H9 (cell line): ENCODE results near the gene TMED6. TPM values are rescaled to one million over a fixed set of nuclear protein-coding genes. Genes with fewer than 3 reads are reported as not detected.

Source experiments
- DNase-seq: peaks from one replicate; pipeline ENCODE4 v3.0.0-alpha.2; 2017
- H2AFZ ChIP-seq: one replicate; pipeline ENCODE4 v1.6.1; 2013; ENCODE audit warnings: mild to moderate bottlenecking, low read length, control low read depth, moderate library complexity
- H2AK5ac ChIP-seq: 2 replicates; pipeline ENCODE4 v1.6.1; 2013; ENCODE audit warnings: low read length, control low read depth, mixed read lengths; ENCODE audit not compliant: insufficient read length
- H2BK120ac ChIP-seq: one replicate; pipeline ENCODE4 v1.6.1; 2013; ENCODE audit warnings: low read depth, mild to moderate bottlenecking, low read length, control low read depth, inconsistent platforms; ENCODE audit not compliant: poor library complexity, severe bottlenecking
- H2BK12ac ChIP-seq: 2 replicates; pipeline ENCODE4 v1.6.1; 2013; ENCODE audit warnings: low read length, control low read depth, mixed read lengths, low read depth; ENCODE audit not compliant: insufficient read length
- H2BK15ac ChIP-seq: 2 replicates; pipeline ENCODE4 v1.6.1; 2013; ENCODE audit warnings: low read depth, low read length, control low read depth
- H2BK20ac ChIP-seq: one replicate; pipeline ENCODE4 v1.6.1; 2013; ENCODE audit warnings: low read depth, mild to moderate bottlenecking, low read length, control low read depth, inconsistent platforms; ENCODE audit not compliant: poor library complexity, severe bottlenecking
- H2BK5ac ChIP-seq: 2 replicates; pipeline ENCODE4 v1.6.1; 2013; ENCODE audit warnings: low read length, control low read depth, mixed read lengths; ENCODE audit not compliant: insufficient read length
- H3K14ac ChIP-seq: 2 replicates; pipeline ENCODE4 v1.6.1; 2013; ENCODE audit warnings: low read length, control low read depth; ENCODE audit not compliant: insufficient read depth
- H3K18ac ChIP-seq: 2 replicates; pipeline ENCODE4 v1.6.1; 2013; ENCODE audit warnings: low read depth, mild to moderate bottlenecking, mixed read lengths, low read length, control low read depth; ENCODE audit not compliant: insufficient read length
- H3K23ac ChIP-seq: 2 replicates; pipeline ENCODE4 v1.6.1; 2013; ENCODE audit warnings: low read length, control low read depth, mixed read lengths, low read depth; ENCODE audit not compliant: insufficient read length
- H3K23me2 ChIP-seq: 2 replicates; pipeline ENCODE4 v1.6.1; 2013; ENCODE audit warnings: low read depth, mild to moderate bottlenecking, mixed read lengths, low read length, control low read depth; ENCODE audit not compliant: insufficient read length, poor library complexity, severe bottlenecking
- H3K27ac ChIP-seq: 2 replicates; pipeline ENCODE4 v1.5.1; 2013; ENCODE audit warnings: low read length, control low read depth, mixed read lengths, low read depth; ENCODE audit not compliant: insufficient read length
- H3K27me3 ChIP-seq: 2 replicates; pipeline ENCODE4 v1.6.1; 2013; ENCODE audit warnings: low read length, control low read depth, inconsistent platforms; ENCODE audit not compliant: insufficient read depth
- H3K4ac ChIP-seq: 2 replicates; pipeline ENCODE4 v1.6.1; 2013; ENCODE audit warnings: low read depth, mild to moderate bottlenecking, control low read depth, inconsistent platforms, low read length, moderate library complexity
- H3K4me1 ChIP-seq: 2 replicates; pipeline ENCODE4 v1.6.1; 2013; ENCODE audit warnings: low read length, control low read depth, inconsistent platforms; ENCODE audit not compliant: insufficient read depth
- H3K4me2 ChIP-seq: 2 replicates; pipeline ENCODE4 v1.6.1; 2013; ENCODE audit warnings: low read length, control low read depth, mixed read lengths; ENCODE audit not compliant: insufficient read length, insufficient read depth
- H3K56ac ChIP-seq: 2 replicates; pipeline ENCODE4 v1.6.1; 2013; ENCODE audit warnings: low read depth, mild to moderate bottlenecking, mixed read lengths, low read length, control low read depth; ENCODE audit not compliant: insufficient read length
- H3K79me1 ChIP-seq: 2 replicates; pipeline ENCODE4 v1.6.1; 2013; ENCODE audit warnings: low read depth, mild to moderate bottlenecking, moderate library complexity, low read length, control low read depth, inconsistent platforms; ENCODE audit not compliant: insufficient read depth, poor library complexity, severe bottlenecking
- H3K79me2 ChIP-seq: 2 replicates; pipeline ENCODE4 v1.6.1; 2013; ENCODE audit warnings: low read length, control low read depth, inconsistent platforms; ENCODE audit not compliant: insufficient read depth
- H3K9ac ChIP-seq: 2 replicates; pipeline ENCODE4 v1.6.1; 2013; ENCODE audit warnings: low read length, control low read depth, mixed read lengths; ENCODE audit not compliant: insufficient read length; ENCODE audit errors: extremely low read depth
- H3K9me3 ChIP-seq: one replicate; pipeline ENCODE4 v1.6.1; 2013; ENCODE audit warnings: low read depth, low read length, inconsistent platforms; ENCODE audit not compliant: control insufficient read depth
- H3T11ph ChIP-seq: one replicate; pipeline ENCODE4 v1.6.1; 2013; ENCODE audit warnings: mild to moderate bottlenecking, low read length, control low read depth, inconsistent platforms
- H4K20me1 ChIP-seq: one replicate; pipeline ENCODE4 v1.6.1; 2013; ENCODE audit not compliant: control insufficient read depth, insufficient read length, insufficient read depth
- H4K5ac ChIP-seq: 2 replicates; pipeline ENCODE4 v1.6.1; 2013; ENCODE audit warnings: low read depth, mild to moderate bottlenecking, mixed read lengths, low read length, control low read depth; ENCODE audit not compliant: insufficient read length
- H4K8ac ChIP-seq: replicated peaks from 2 replicates; pipeline ENCODE4 v1.6.1; 2013; ENCODE audit warnings: low read length, control low read depth, mixed read lengths, low read depth; ENCODE audit not compliant: insufficient read length
- H4K91ac ChIP-seq: 2 replicates; pipeline ENCODE4 v1.6.1; 2013; ENCODE audit warnings: low read depth, mild to moderate bottlenecking, moderate library complexity, mixed read lengths, low read length, control low read depth; ENCODE audit not compliant: insufficient read length
- H3K27ac Mint-ChIP-seq, 3 experiments: 2 replicates in 2 of 3; 3 replicates in 1 of 3; pipeline ENCODE4 v1.8.0; 2020 to 2021; ENCODE audit warnings: mixed read lengths in 3 of 3, mild to moderate bottlenecking in 1 of 3, moderate library complexity in 1 of 3
- H3K27me3 Mint-ChIP-seq: 2 replicates; pipeline ENCODE4 v1.8.0; 2021; ENCODE audit warnings: low read depth, mild to moderate bottlenecking, moderate library complexity, mixed read lengths
- H3K36me3 Mint-ChIP-seq, 3 experiments: 2 replicates in 2 of 3; 3 replicates in 1 of 3; pipeline ENCODE4 v1.8.0; 2020 to 2021; ENCODE audit warnings: low read depth in 3 of 3, mixed read lengths in 3 of 3; ENCODE audit not compliant: insufficient read depth in 1 of 3
- H3K4me1 Mint-ChIP-seq, 2 experiments: 2 replicates each; pipeline ENCODE4 v1.8.0; 2020; ENCODE audit warnings: mixed read lengths in 2 of 2
- H3K4me3 Mint-ChIP-seq, 2 experiments: 2 replicates in 1 of 2; 3 replicates in 1 of 2; pipeline ENCODE4 v1.8.0; 2020 to 2021; ENCODE audit warnings: mild to moderate bottlenecking in 2 of 2, mixed read lengths in 2 of 2, moderate library complexity in 1 of 2
- H3K9me3 Mint-ChIP-seq, 2 experiments: 2 replicates in 1 of 2; 3 replicates in 1 of 2; pipeline ENCODE4 v1.8.0; 2020; ENCODE audit warnings: mild to moderate bottlenecking in 2 of 2, mixed read lengths in 2 of 2, moderate library complexity in 1 of 2
- WGBS: extraction: QIAGEN DNeasy Blood & Tissue Kit; methylation state at CpG from one replicate; pipeline ENCODE4 v1.1.7; 2013; ENCODE audit warnings: missing lambda C conversion rate, low lambda C conversion rate, mixed read lengths; ENCODE audit not compliant: insufficient read length; ENCODE audit errors: extremely low coverage; 5-methylcytosine and 5-hydroxymethylcytosine counted together
- total RNA-seq: library from RNA; stranded (reverse); gene quantifications from 2 replicates; pipeline ENCODE4 v1.2.1, GENCODE V29; 2021
- TF ChIP-seq, protein P1 (sequence below): fragments of 200-600 bp; sonication (generic); conservative IDR thresholded peaks from 3 replicates; pipeline ENCODE4 v1.8.0; 2021; ENCODE audit warnings: antibody characterized with exemption, mild to moderate bottlenecking

Gene TMED6
- total RNA-seq, 1 experiment from 2014 or later: 0.31 TPM

DNA sequence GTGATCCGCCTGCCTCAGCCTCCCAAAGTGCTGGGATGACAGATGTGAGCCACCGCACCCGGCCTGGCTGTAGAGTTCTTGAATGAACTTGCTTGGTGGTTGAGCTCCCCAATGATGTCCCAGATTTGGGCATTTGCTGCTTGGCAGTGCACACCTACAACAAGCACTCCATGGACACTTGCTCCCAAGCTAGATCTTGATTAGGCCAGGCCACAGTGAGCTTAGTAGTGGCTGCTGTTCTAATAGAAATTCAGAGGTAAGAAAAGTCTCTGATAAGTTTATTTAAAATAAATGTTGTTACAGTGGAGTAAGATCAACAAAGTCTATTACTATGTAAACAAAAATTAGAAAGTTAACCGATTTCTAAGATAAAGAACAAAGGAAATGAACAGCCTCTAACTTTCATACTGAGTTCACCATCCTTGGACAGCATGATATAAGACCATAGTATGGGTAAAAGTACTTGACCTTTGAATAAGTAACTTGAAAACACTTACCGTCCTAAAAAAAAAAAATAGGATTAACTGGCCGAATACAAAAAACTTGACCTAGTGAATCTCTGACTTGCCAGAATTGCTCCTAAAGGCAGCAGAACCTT is 951 bp downstream of the TMED6 start:
- H3K9me3 Mint-ChIP-seq: no peaks in the 10 kb centered on the region
- H2AK5ac ChIP-seq: no peak overlapping the region
- H3K4me3 Mint-ChIP-seq: no peak overlapping the region
- H3K4me2 ChIP-seq: no peak overlapping the region
- peak overlapping the region; percentile 7 for H2BK120ac ChIP-seq
- H3K36me3 Mint-ChIP-seq: peaks cover 0 to 10% (median 4%) of the 10 kb centered on the region in 3 experiments; a peak in 4 of 7 replicates
- H3K79me1 ChIP-seq: no peaks in the 10 kb centered on the region
- H4K91ac ChIP-seq: no peak overlapping the region
- H3K27me3 Mint-ChIP-seq: no peaks in the 10 kb centered on the region
- H2AFZ ChIP-seq: no peak overlapping the region
- no peaks in the 10 kb centered on the region for H3K4me1 ChIP-seq
- H3K79me2 ChIP-seq: no peaks in the 10 kb centered on the region
- no peak overlapping the region for H2BK20ac ChIP-seq
- no CpG with 5 or more reads among the region's 6 CpGs for WGBS
- no peaks in the 10 kb centered on the region for H4K20me1 ChIP-seq
- no peak overlapping the region for H2BK15ac ChIP-seq
- H4K8ac ChIP-seq: no peak overlapping the region
- no peak overlapping the region for H3T11ph ChIP-seq
- no peak overlapping the region for H3K27ac ChIP-seq
- no peak overlapping the region for H2BK5ac ChIP-seq
- H4K5ac ChIP-seq: no peak overlapping the region
- H2BK12ac ChIP-seq: no peak overlapping the region
- H3K23ac ChIP-seq: no peak overlapping the region
- H3K56ac ChIP-seq: no peak overlapping the region
- TF ChIP-seq, protein P1, sequence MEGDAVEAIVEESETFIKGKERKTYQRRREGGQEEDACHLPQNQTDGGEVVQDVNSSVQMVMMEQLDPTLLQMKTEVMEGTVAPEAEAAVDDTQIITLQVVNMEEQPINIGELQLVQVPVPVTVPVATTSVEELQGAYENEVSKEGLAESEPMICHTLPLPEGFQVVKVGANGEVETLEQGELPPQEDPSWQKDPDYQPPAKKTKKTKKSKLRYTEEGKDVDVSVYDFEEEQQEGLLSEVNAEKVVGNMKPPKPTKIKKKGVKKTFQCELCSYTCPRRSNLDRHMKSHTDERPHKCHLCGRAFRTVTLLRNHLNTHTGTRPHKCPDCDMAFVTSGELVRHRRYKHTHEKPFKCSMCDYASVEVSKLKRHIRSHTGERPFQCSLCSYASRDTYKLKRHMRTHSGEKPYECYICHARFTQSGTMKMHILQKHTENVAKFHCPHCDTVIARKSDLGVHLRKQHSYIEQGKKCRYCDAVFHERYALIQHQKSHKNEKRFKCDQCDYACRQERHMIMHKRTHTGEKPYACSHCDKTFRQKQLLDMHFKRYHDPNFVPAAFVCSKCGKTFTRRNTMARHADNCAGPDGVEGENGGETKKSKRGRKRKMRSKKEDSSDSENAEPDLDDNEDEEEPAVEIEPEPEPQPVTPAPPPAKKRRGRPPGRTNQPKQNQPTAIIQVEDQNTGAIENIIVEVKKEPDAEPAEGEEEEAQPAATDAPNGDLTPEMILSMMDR: no peak
- H3K14ac ChIP-seq: no peak overlapping the region
- H3K27ac Mint-ChIP-seq: no peak overlapping the region
- no peaks in the 10 kb centered on the region for H3K4me1 Mint-ChIP-seq
- no peak for DNase-seq
- H3K9me3 ChIP-seq: no peaks in the 10 kb centered on the region
- no peaks in the 10 kb centered on the region for H3K27me3 ChIP-seq
- H3K9ac ChIP-seq: no peak overlapping the region
- no peak overlapping the region for H3K18ac ChIP-seq
- H3K23me2 ChIP-seq: no peaks in the 10 kb centered on the region
- no peak overlapping the region for H3K4ac ChIP-seq
